Colonic mucosa (tissue), 4 donors: ENCODE results near the gene CREB3L1. TPM values are rescaled to one million over a fixed set of nuclear protein-coding genes. Genes with fewer than 3 reads are reported as not detected.
A peak's percentile ranks its signal among the peaks of the same experiment; 100 is the strongest.

ENCODE experiments used
- DNase-seq: peaks from one replicate; pipeline ENCODE4 v3.0.0-alpha.2; 2020
- H3K27ac ChIP-seq: fragments of 200-600 bp; one replicate; pipeline ENCODE4 v1.8.0; 2021
- H3K27me3 ChIP-seq: fragments of 200-600 bp; one replicate; pipeline ENCODE4 v1.8.0; 2021
- H3K36me3 ChIP-seq: fragments of 200-600 bp; one replicate; pipeline ENCODE4 v1.8.0; 2021
- H3K4me1 ChIP-seq: fragments of 200-600 bp; one replicate; pipeline ENCODE4 v1.8.0; 2021; ENCODE audit warnings: mild to moderate bottlenecking
- H3K4me3 ChIP-seq: fragments of 200-600 bp; one replicate; pipeline ENCODE4 v1.8.0; 2021
- H3K9ac ChIP-seq, 2 donors: one replicate each; pipeline ENCODE4 v1.7.0; 2013; ENCODE audit warnings: control low read depth in 2 of 2, low read depth in 2 of 2, low read length in 2 of 2
- H3K9me3 ChIP-seq: fragments of 200-600 bp; one replicate; pipeline ENCODE4 v1.8.0; 2021
- intact Hi-C: fragments of 100-400 bp; cut with DNase I; formaldehyde crosslinking; loops from one replicate; pipeline ENCODE4 v1.14.1; 2022
- total RNA-seq, 2 donors: library from RNA; stranded (reverse); fragmentation: NEBNext Ultra II Directional in 1 of 2; extraction: Animal tissue kit (Norgen Biotek cat#: 25700) in 1 of 2; gene quantifications; one replicate each; pipeline ENCODE4 v1.2.1, GENCODE V29; 2021
- TF ChIP-seq, protein P1 (sequence below): fragments of 200-600 bp; IDR thresholded peaks from one replicate; pipeline ENCODE4 v1.8.0; 2022; ENCODE audit warnings: antibody characterized with exemption, mild to moderate bottlenecking
- donor health status: healthy.
- donor health status: DM: no; HTN: no; CAD: no.
- donor health status: DM: no; HTN: no; CAD: no.

The CREB3L1 gene
- total RNA-seq, 2 donors from 2014 or later = 143 to 150 TPM

DNA sequence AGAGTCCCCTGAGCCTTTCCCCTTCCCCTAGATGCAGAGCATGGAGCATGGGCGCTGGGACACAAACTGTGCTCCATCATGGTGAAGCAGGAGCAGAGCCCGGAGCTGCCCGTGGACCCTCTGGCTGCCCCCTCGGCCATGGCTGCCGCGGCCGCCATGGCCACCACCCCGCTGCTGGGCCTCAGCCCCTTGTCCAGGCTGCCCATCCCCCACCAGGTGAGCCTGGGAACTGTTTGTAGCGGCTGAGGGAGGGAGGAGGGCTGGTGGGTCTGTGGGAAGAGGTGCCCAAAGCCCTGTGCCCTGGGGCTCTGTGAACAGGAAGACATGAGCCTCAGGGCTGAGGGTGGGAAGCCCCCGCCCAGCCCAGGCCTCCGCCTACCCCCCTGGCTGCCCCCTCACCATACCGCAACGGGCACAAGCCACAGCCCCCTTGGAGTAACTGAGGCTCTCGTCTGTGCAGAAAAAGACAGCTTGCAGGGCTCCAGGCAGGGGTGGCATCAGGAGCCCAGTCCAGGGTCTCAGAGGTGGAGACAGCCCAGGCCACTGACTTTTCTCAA, 30.4 kb downstream of the CREB3L1 start:
- H3K9me3 ChIP-seq = no peaks in the 10 kb centered on the region
- no peak overlapping the region for H3K27ac ChIP-seq
- intact Hi-C loops = loop anchor here (5.0 kb wide), 1 partner anchor 66 kb away; no protein-coding TSS in a partner anchor
- no peak overlapping the region for H3K9ac ChIP-seq
- H3K4me1 ChIP-seq = no peaks in the 10 kb centered on the region
- DNase-seq = no peak
- no peak overlapping the region for H3K4me3 ChIP-seq
- H3K27me3 ChIP-seq = no peaks in the 10 kb centered on the region
- TF ChIP-seq, protein P1, sequence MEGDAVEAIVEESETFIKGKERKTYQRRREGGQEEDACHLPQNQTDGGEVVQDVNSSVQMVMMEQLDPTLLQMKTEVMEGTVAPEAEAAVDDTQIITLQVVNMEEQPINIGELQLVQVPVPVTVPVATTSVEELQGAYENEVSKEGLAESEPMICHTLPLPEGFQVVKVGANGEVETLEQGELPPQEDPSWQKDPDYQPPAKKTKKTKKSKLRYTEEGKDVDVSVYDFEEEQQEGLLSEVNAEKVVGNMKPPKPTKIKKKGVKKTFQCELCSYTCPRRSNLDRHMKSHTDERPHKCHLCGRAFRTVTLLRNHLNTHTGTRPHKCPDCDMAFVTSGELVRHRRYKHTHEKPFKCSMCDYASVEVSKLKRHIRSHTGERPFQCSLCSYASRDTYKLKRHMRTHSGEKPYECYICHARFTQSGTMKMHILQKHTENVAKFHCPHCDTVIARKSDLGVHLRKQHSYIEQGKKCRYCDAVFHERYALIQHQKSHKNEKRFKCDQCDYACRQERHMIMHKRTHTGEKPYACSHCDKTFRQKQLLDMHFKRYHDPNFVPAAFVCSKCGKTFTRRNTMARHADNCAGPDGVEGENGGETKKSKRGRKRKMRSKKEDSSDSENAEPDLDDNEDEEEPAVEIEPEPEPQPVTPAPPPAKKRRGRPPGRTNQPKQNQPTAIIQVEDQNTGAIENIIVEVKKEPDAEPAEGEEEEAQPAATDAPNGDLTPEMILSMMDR = no peak
- H3K36me3 ChIP-seq = peaks cover 24% of the 10 kb centered on the region

- H3K27me3 ChIP-seq = no peaks in the 10 kb centered on the region
- H3K4me3 ChIP-seq = no peak overlapping the region
- H3K9ac ChIP-seq = no peak overlapping the region
- H3K27ac ChIP-seq = no peak overlapping the region
- intact Hi-C loops = loop anchor here (5.0 kb wide), 1 partner anchor 67 kb away; no protein-coding TSS in a partner anchor
- peak; percentile 76 for DNase-seq
- H3K4me1 ChIP-seq = no peaks in the 10 kb centered on the region
- TF ChIP-seq, protein P1 = peak; percentile 77
- no peaks in the 10 kb centered on the region for H3K9me3 ChIP-seq
- H3K36me3 ChIP-seq = peaks cover 24% of the 10 kb centered on the region
These were observed 31.4 kb downstream of the CREB3L1 start for GRCh38 chr11:46308631-46309419.

- Histone ChIP-seq H3K27me3 (no peaks in the 10 kb centered on the region), H3K36me3 (peaks cover 24% of the 10 kb centered on the region), H3K4me3 (no peak overlapping the region), H3K9ac (no peak overlapping the region), H3K27ac (no peak overlapping the region), H3K9me3 (no peaks in the 10 kb centered on the region), H3K4me1 (no peaks in the 10 kb centered on the region)
- intact Hi-C loops = loop anchor here (5.0 kb wide), 1 partner anchor 68 kb away; no protein-coding TSS in a partner anchor
- no peak for DNase-seq
- TF ChIP-seq, protein P1 = no peak
These were observed 32.4 kb downstream of the CREB3L1 start for GRCh38 chr11:46309814-46310259.

GRCh38 chr11:46315033-46315738, 37.7 kb downstream of the CREB3L1 start:
- no peak overlapping the region for H3K9ac ChIP-seq
- DNase-seq = peak; percentile 84
- H3K9me3 ChIP-seq = no peaks in the 10 kb centered on the region
- TF ChIP-seq, protein P1 = peak; percentile 88
- H3K27me3 ChIP-seq = no peaks in the 10 kb centered on the region
- H3K36me3 ChIP-seq = peaks cover 22% of the 10 kb centered on the region
- intact Hi-C loops = loop anchor here (2.0 kb wide), 1 partner anchor 68 kb away; no protein-coding TSS in a partner anchor
- no peak overlapping the region for H3K27ac ChIP-seq
- no peak overlapping the region for H3K4me3 ChIP-seq
- no peaks in the 10 kb centered on the region for H3K4me1 ChIP-seq
